GM12865 (cell line): ENCODE measurements around the gene SAMD1.

Experiments used
- DNase-seq: peaks from one replicate; pipeline ENCODE4 v3.0.0; 2010; ENCODE audit warnings: low read depth
- H3K4me3 ChIP-seq: 2 replicates; pipeline ENCODE4 v1.5.1; 2011; ENCODE audit warnings: mild to moderate bottlenecking, low read depth, low read length, control low read depth
- CTCF ChIP-seq: IDR thresholded peaks from 2 replicates; pipeline ENCODE4 v1.5.1; 2011; ENCODE audit warnings: low read length, control low read depth, low read depth, inconsistent platforms; ENCODE audit not compliant: insufficient read depth; ENCODE audit errors: missing control alignments

The SAMD1 gene

GRCh38 chr19:14091081-14091812 lies 696 bp upstream of the SAMD1 start:
- TF ChIP-seq CTCF: peak; percentile 17
- H3K4me3 ChIP-seq: peak overlapping the region; percentile 99
- DNase-seq: peak; percentile 85

DNA sequence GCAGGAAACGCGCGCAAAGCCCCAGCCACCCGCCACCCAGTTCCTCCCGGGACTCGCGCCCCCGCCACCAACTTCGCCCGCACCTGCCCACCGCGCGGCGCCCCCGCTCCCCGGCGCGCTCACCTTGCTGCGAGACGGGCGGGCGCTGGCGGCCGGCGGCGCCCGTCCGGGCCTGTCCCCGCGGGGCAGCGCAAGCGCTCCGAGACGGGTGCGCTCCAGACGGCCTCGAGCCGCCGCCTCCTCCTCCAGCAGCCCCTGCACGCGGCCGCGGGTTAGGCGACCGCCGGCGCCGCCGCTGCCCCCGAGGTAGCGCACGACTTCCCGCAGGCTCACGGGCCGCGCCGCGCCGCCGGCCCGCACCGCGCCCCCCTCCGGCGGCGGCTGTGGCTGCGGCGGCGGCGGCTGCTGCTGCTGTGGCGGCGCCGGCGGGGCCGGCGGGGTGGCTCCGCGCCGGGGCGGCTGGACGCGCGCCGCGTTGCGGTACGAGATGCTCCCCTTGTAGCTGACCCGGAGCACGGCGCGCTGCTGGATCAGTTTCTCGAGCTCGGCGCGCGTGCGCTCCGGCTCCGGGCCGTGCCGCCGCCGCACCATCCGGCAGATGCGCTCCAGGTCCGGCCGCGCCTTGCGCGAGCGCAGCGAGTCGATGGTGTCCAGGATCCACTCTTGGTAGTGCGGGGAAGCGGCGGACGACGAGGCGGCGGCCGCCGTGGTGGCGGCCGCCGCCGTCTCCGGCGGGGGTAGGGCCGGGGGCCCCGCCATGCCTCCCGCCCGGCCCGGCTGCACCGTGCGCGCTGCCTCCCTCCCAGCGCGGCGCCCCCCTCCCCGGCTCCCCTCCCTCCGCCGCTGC lies 666 bp downstream of the SAMD1 start:
- peak; percentile 4 for TF ChIP-seq CTCF
- peak; percentile 83 for DNase-seq
- H3K4me3 ChIP-seq: peak overlapping the region; percentile 64

DNA sequence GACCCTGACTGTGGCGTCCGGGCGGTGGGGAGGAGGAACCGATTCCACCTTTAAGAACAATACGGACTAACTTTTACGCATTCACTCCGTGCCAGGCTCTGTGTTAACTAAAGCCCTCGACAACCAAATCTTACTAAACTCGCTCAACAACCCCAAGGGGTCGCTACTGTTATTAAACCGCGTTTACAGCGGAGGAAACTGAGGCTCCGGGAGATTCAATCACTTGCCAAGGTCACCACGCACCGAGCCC lies 1.2 kb downstream of the SAMD1 start:
- no peak for TF ChIP-seq CTCF
- peak; percentile 51 for DNase-seq
- H3K4me3 ChIP-seq: peak overlapping the region; percentile 50

- DNase-seq: no peak
- TF ChIP-seq CTCF: no peak
- H3K4me3 ChIP-seq: peak overlapping the region; percentile 50
These were observed 1.7 kb downstream of the SAMD1 start for GRCh38 chr19:14088634-14089411.

- TF ChIP-seq CTCF: no peak
- no peak for DNase-seq
- H3K4me3 ChIP-seq: no peak overlapping the region
These were observed 4.5 kb downstream of the SAMD1 start for GRCh38 chr19:14086098-14086497.

DNA sequence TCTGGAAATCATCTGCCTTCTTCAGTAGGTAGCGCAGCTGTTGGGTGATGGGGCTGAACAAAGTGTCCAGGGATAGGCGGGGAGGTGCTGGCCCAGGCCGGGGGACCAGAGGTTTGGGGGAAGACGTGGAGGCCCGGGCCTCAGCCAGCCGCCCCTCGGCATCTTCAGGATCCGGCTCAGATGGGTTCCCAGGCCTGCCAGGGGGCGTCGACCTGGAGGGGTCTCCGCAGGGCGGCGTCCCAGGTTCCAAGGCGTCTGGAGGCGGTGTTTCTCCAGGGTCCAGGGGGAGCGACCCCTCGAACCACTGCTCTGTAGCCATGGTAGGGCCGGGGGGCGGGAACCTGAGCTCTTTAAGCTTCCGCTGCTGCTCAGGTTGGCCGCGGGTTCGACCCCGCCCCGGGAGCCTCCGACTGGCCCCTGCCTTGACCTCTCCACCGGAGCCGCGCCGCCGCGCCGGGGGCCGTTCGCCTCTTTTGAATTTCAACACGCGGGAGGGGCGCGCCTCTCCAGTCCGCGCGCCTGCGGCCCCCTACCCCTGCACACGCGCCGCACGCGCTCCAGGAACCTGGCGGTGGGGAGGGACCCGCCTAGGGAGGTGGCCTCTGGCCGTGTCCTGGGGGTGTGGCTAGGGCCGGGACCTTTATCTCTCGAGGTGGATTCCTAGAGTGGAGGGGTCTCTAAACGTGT lies 5.1 kb downstream of the SAMD1 start, which contains the start of gene C19orf67:
C19orf67 (minus strand) TSS at position 475 of the 687 bp plus-strand sequence; CDS start at position 319, 156 bp downstream.
- H3K4me3 ChIP-seq: no peak within 1 kb of the TSS
- TF ChIP-seq CTCF: no peak
- no peak for DNase-seq
